Daoy (cell line): Measurements from ENCODE around the gene RGS7. TPM values are rescaled to one million over a fixed set of nuclear protein-coding genes. Genes with fewer than 3 reads are reported as not detected.
"Not testable (repeated sequence)": the region's sequence is repeated elsewhere in the genome, so short reads cannot be mapped to it uniquely, and the experiment has no call there.

Source experiments
- DNase-seq: peaks from one replicate; pipeline ENCODE4 v3.0.0-alpha.2; 2015; ENCODE audit warnings: low read depth
- total RNA-seq: library from RNA; depleted of rRNA; stranded (reverse); fragments of >200 nt; shearing (Covaris generic); gene quantifications from 2 replicates; pipeline ENCODE4 v1.2.3, GENCODE V29; 2014

The RGS7 gene
- total RNA-seq, 1 experiment from 2014 or later: 0.74 TPM

DNA sequence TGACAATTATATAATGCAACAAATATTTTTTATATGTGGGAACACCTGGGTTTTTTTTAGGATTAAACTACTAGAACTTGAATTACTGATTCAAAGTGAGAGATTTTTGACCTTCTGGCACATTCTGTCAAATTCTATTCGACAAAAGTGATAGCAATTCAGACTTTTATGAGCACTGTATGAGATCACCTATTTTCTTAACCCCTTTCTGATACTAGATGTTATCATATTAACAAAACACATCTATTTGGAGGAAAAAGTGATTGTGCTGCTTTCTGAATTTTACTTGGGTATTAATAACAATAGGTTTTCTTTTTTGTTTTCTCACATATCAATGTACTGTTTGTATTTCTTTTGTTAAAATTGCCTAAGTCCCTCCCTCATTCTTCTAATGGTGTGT lies 570.1 kb downstream of the RGS7 start:
- DNase-seq: no peak

- DNase-seq: no peak
Observed at GRCh38 chr1:240784776-240785175, 572.2 kb downstream of the RGS7 start.

- DNase-seq: peak; percentile 26
Observed at GRCh38 chr1:240783728-240784137, 573.3 kb downstream of the RGS7 start.

DNA sequence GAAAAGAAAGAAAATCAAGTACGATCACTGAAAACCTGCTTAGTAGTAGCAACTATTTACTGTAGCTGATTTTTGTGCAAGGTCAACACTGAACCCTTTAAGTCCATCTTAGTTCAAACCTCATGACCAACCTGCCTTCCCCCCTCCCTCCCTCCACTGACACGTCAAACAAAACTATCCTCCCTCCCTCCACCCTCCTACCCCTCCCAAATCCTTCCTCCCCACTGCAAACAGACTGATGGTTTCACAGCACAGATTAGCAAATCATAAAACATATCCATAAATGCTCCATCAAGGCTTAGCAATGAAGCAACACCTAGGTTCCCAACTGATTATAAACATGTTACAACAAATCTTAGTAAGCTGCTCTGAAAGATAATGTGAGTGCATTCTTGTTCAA lies 580.8 kb downstream of the RGS7 start:
- DNase-seq: no peak

- DNase-seq: no peak
Observed at GRCh38 chr1:240772131-240772530, 584.9 kb downstream of the RGS7 start.

- no peak for DNase-seq
Observed at GRCh38 chr1:240771450-240771849, 585.6 kb downstream of the RGS7 start.

DNA sequence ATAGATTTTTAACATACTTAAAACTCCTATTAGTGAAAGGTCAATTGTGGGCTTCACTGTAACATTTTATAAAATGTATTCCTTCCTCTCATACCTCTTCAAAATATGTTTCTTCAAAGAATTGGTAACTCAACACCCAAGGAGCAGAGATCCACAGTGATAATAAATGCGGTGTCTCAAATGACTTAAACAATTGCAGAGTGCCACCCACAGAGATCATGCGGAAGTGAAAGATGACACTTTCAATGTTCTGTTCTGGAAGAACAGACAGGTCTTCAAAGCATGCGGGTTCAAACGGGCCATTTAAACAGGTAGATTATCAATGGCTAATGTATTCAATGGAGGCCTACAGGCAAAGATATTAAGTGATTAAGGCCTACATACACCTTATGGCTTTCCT lies 588.0 kb downstream of the RGS7 start:
- DNase-seq: peak; percentile 26

DNA sequence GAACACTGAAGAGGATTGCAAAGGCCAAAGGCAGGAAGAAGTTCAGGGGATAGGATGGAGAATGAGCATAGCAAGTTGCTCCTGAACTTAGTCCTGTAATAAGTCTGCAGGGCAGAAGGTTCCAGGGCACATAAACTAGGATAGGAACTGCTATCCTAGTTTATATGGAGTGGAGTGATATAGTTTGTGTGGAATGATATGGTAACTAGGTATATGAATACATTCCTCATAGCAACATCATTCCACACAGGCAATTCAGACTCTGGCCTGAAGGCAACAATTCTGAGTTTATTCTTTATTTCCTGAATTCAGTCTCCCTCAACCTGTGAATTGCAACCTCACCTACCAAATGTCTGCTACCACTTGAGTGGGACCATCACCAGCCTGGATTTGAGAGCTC lies 590.2 kb downstream of the RGS7 start:
- DNase-seq: no peak

DNA sequence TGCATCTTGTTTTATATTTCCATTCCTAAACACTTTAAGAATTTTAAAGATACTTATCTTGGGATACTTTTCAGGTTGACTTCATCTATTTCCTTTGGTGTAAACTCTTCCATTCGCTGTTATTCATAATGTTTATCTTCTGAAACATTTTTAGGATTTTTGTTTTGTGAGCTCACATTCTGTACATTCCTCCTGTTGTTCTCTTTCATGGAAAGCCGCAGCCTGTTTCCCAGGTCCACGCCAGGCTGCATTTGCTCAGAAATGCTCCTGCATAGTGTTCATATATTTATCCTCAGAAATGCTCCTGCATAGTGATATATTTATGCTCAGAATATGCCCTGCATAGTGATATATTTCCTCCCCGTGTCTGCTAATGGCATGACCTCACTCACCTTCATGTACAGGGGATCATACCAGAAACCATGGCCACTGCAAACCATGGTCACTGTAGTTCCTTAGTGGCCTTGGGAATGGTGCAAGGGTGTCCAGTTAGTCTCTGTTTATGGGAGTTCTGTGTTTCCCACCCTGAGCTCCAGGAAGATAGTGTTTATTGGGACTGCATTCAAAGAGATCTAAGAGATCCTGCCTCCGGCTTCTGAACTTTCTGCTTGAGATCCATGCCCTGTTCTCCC lies 591.2 kb downstream of the RGS7 start:
- DNase-seq: peak; percentile 63

DNA sequence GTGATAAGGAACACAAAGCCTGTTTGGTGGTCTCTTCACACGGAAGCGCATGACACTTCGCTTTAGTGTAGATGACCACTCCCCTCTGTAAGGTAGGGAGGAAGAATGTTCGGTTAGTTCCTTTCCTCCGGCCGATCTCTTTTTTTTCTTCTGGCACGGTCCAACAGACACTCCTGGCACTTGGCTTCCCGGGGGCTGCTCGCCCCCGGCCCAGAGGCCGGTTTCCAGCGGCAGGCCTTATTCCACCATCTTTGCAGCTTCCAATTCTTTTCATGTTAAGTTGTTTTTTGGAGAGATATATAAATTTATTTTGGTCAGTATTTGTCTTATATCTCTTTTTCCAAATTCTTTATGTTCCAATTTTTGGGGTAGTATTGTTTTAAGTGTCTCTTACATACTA lies 593.2 kb downstream of the RGS7 start:
- DNase-seq: no peak

GRCh38 chr1:240763095-240763494 lies 593.9 kb downstream of the RGS7 start:
- DNase-seq: not testable (repeated sequence)

- not testable (repeated sequence) for DNase-seq
Observed at GRCh38 chr1:240762471-240762987, 594.5 kb downstream of the RGS7 start.

DNA sequence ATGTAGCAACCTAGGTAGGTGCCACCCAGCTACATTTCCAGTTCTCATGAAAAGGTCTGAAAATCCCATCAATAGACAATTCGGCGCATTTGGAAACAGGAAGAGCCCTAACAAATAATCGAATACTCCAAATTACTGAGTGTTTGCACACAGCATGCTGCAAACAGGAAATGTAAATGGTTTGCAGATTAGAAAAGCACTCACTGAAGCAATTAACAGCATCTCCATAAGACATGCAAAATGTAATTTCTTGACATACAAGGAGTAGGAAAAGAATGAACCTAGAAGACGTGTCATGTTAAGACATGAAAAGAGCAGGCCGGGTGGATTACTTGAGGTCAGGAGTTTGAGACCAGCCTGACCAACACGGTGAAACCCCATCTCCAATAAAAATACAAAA lies 598.2 kb downstream of the RGS7 start:
- DNase-seq: not testable (repeated sequence)

DNA sequence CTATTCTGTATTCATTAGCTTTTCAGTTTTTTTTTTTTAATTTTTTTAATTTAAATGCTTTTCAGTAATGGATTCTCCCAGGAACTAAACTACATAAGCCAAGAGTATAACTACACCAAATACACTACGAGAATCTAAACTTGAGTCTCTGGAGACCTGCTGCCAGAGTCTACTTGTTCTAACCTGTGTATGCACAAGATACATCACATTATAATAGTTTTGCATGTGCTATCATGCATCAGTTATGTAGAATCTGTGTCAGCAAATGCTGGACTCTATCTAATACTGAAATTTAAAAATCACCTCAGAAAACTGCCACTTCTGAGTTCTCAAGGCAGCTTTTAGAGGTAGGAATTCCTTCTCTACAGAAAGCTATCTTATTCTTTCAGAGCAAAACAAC lies 598.7 kb downstream of the RGS7 start:
- no peak for DNase-seq

DNA sequence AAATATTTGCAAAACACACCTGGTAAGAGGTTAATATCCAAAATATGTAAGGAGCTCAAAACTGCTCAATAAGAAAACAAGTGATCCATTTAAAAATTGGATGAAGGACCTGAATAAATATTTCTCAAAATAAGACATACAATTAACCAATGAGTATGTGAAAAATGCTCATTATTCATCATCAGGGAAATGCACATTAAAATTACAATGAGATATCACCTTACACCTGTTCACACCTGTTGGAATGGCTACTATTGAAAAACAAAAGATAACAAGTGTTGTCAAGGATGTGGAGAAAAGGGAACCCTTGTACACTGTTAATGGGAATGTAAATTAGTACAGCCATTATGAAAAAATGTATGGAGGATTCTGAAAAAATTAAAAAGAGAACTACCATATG lies 609.1 kb downstream of the RGS7 start:
- DNase-seq: no peak

DNA sequence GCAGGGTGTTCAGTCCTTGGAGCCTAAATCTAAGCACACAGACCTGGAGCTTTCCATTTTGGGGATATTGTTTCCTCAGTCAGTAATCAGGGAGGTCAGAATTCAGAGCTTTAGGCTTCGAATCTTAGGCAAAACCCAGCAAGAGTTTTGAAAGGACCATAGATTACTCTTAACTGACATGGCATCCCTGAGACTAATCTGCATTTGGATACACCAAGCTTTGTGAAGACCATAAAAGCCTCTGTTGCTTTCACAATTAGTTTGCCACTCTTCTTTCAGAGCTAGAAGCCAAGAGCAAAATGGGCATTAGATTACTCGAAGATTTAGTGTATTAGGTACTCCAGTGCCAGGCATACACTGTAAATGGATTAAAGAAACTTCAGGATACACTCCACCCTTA lies 613.3 kb downstream of the RGS7 start:
- no peak for DNase-seq

- DNase-seq: no peak
Observed at GRCh38 chr1:240739754-240740153, 617.3 kb downstream of the RGS7 start.

DNA sequence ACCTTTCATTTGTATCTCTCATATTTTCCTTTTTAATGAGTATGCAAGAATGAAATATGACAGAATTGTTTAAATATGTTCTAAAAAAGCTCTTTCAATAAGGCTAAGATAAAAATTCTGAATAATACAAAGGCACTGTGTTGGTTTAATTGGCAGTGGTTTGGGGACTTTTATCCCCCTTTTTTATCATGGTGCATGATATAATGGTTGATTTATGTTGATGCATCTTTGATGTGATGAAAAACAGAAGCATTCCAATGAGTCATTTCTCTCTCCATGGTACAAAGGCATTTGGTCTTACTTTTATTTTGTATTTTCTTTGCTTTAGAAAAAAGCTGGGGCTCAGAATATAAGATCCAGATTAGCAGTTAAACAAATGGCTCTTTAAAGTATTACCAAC lies 617.9 kb downstream of the RGS7 start:
- no peak for DNase-seq

- peak; percentile 14 for DNase-seq
Observed at GRCh38 chr1:240737766-240738265, 619.2 kb downstream of the RGS7 start.

- no peak for DNase-seq
Observed at GRCh38 chr1:240737298-240737697, 619.7 kb downstream of the RGS7 start.

GRCh38 chr1:240734705-240735104 lies 622.3 kb downstream of the RGS7 start:
- not testable (repeated sequence) for DNase-seq

DNA sequence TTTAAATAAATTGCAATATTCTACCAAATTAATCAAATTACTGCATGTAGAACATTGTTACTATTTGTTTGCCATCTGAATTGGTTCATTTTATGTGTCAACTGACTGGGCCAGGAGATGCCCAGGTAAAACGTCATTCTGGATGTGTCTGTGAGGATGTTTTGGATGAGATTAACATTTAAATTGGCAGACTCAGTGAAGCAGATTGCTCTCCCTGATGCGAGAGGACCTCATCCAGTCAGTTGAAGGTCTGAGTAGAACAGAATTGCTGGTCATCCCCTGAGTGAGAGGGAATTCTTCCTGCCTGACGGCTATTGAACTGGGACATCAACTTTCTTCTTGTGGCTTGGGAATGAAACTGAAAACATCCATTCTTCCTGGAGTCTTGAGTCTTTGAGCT lies 623.0 kb downstream of the RGS7 start:
- no peak for DNase-seq

- DNase-seq: peak; percentile 57
Observed at GRCh38 chr1:240732390-240732789, 624.6 kb downstream of the RGS7 start.
